Measurements from ENCODE around the gene NIP7.
"Not testable (repeated sequence)": the region's sequence is repeated elsewhere in the genome, so short reads cannot be mapped to it uniquely, and the experiment has no call there.

Gene NIP7

GRCh38 chr16:69339289-69340094 is at the start of gene NIP7, which contains the start of gene COG8:
Gene NIP7, plus strand, starts transcription at chr16:69339772. Its CDS starts 58 bp downstream, at chr16:69339830.
Gene COG8, minus strand, starts transcription at chr16:69339564. Its CDS starts 12 bp downstream, at chr16:69339552.
- DNase-seq, result peak; percentile 63 to 85 (median 81)

DNA sequence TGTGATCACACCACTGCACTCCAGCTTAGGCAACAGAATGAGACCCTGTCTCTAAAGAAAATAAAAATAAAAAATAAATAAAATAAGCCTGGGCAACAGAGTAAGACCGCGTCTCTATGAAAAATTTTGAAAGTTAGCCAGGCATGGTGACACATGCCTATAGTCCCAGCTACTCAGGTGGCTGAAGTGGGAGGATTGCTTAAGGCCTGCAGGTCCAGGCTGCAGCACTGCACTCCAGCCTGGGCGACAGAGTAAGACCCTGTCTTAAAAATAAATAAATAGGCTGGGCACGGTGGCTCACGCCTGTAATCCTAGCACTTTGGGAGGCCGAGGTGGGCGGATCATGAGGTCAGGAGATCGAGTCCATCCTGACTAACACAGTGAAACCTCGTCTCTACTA is 47.9 kb upstream of the NIP7 start:
- DNase-seq, result not testable (repeated sequence)

DNA sequence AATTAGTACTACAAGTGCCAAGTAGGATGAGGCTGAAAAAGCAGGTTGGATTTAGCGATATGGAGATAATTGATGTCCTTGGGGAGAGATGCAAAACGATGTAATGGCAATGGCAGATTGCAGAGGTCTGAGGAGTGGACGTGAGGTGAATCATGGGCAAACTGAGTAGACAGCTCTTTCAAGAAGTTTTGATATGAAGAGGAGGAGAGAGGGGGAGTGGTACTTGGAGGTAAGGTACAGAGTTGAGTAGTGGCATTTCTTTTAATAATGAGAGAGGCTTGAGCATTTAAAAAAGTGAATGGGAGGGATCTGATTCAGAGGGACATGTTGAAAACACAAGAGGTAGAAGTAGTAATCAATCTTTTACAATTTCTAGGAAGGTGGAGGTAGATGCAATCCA is 46.2 kb upstream of the NIP7 start:
- DNase-seq, result no peak

GRCh38 chr16:69294051-69294450 is 45.5 kb upstream of the NIP7 start:
- no peak for DNase-seq

GRCh38 chr16:69296771-69297170 is 42.8 kb upstream of the NIP7 start:
- not testable (repeated sequence) for DNase-seq

DNA sequence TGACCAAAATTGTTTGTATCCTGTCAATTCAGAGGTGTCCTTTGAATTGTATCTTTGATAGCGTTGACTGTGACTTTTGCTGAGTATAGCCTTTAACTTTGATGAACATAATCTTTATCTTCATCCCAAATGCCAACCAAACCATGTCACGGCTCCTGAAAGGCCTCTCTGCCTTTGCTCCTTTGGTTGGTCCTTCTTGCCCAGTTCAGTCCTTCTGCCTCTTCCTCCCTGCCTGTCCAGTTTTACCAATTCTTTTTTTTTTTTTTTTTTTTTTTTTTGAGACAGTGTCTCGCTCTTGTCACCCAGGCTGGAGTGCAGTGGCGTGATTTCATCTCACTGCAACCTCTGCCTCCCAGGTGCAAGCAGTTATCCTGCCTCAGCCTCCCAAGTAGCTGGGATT is 41.3 kb upstream of the NIP7 start:
- no peak for DNase-seq

GRCh38 chr16:69301187-69301586 is 38.4 kb upstream of the NIP7 start:
- DNase-seq, result no peak

GRCh38 chr16:69301861-69302260 is 37.7 kb upstream of the NIP7 start:
- no peak for DNase-seq

- no peak for DNase-seq
These were observed 37.3 kb upstream of the NIP7 start for GRCh38 chr16:69302301-69302700.

GRCh38 chr16:69306031-69306430 is 33.5 kb upstream of the NIP7 start:
- DNase-seq, result no peak

DNA sequence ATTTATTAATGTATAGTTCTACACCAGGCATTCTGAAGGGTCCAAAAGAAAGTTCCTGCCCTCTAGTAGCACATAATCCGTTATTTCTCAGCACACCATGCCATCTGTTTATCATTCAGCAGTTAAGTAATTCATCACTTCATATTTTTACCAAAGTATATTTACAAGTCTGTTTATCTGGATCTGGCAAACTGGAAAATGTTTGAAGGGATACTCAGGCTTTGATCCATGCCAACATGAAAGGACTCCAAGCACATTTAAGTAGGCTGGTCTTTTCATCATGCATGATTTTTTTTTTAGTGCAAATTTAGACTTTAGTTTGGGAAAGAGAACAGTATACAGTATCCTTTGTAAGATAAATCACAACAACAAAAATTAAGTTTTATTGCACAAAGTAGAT is 32.5 kb upstream of the NIP7 start:
- DNase-seq, result no peak

DNA sequence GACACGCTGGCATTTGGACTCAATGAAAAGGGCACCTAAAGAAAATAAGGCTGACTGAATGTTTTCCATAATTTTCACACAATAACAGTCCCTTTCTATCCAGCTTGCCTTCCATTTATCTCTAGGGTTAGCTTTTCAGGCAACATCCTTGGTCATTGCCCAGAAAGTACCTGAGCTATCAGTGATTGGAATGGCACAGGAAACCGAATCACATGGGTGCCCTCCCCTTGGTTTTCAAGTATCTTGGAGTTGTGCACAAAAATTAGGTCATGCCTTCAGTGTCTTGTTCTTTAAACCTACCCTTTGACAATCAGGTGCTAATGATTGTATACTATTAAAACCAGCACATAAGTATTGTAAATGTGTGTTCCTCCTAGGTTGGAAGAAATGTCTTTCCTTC is 31.7 kb upstream of the NIP7 start:
- DNase-seq, result no peak

GRCh38 chr16:69309316-69309715 is 30.3 kb upstream of the NIP7 start:
- no peak for DNase-seq

DNA sequence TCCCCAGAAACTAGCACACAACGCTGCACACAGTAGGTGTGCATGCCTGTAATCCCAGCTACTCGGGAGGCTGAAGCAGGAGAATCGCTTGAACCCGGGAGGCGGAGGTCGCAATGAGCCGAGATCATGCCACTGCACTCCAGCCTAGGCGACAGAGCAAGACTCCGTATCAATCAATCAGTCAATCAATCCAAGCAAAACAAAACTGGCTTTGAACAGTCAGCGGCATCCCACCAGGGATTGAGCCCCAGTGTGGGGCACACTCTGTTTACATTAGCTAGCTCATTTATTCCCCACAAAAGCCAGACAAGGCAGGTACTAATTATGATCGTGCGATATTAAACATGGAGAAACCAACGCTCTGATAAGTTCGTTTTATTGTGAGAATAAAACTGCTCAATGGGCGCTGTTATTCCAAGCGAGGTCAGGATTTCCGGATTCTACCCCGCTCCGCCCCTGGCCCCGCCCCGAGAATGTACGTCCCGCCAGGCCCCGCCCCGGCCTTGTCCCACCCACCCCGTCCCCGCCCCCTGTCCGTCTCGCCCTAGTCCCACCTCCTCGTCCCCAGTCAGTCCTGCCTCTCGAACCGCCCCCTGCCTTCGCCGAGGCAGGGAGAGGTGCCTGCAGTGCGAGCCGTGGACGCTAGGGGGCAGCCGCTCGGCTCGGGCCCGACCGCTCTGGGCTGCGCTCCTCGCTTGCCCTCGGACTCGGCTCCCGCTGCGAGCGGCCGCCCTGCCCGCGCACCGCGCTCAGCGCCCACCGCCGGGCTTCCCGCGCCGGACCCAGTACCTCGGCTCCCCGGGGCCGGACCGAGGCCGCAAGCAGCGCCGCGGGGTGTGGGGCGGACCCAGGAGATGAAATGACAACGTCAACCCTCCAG is 28.7 kb upstream of the NIP7 start, which contains the start of gene VPS4A:
VPS4A (plus strand) TSS at position 698 of the 880 bp plus-strand sequence; CDS start at position 860, 162 bp downstream.
- peak; percentile 96 to 98 (median 98) for DNase-seq

- peak in 1 of 4 experiments; percentile 40 for DNase-seq
These were observed 27.8 kb upstream of the NIP7 start for GRCh38 chr16:69311533-69312387.

- DNase-seq, result no peak
These were observed 26.1 kb upstream of the NIP7 start for GRCh38 chr16:69313469-69313868.

DNA sequence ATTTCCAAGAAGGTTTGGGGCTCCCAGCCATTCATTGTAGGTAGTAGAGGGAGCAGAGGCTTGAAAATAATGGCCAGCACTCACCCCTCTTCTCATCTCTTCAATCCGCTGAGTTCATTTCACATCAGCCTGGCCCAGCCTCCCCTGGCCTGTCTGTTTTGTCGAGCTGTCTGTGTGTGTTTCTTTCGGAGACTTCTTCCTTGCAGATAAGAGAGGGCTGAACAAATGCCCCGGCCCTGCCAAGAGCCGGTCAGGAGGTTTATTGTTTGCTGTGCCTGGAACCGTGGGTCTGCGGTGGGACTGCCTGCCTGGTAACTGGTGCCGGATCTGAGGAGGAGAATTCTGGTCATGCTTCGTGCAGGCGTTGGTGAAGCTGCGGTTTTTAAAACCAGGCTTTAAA is 25.0 kb upstream of the NIP7 start:
- no peak for DNase-seq

DNA sequence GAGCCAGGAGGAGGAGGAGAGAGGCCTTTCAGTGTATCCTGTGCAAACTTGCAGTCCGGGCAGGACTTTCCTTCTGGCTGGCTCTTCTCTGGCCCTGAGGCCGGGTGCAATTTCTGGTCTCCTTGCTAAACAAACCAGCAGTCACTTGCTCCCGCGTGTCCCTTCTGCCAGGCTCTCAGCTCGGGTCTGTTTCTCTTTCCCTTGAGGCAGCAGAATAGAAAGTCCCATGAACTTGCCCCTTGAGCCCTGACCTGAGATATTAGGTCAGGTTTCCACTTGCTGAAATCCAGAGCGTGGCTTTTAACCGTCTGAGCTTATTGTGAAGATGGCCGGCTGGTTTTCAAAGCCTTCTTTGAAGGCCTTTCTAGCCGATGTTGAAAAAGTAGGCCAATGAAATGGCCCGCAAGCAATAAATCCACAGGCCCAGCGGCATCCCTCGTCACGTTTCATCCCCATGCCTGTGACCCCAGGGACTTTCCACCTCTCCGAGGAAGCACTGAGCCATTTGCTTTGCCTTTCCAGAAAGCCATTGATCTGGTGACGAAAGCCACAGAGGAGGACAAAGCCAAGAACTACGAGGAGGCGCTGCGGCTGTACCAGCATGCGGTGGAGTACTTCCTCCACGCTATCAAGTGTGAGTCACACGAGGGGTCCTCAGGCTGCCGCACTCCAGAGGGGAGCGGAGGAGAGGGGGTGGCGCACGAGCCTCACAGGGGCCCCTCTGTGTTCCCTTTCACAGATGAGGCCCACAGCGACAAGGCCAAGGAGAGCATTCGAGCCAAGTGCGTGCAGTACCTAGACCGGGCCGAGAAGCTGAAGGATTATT is 23.9 kb upstream of the NIP7 start:
- DNase-seq, result no peak

- DNase-seq, result no peak
These were observed 23.0 kb upstream of the NIP7 start for GRCh38 chr16:69316595-69317034.

DNA sequence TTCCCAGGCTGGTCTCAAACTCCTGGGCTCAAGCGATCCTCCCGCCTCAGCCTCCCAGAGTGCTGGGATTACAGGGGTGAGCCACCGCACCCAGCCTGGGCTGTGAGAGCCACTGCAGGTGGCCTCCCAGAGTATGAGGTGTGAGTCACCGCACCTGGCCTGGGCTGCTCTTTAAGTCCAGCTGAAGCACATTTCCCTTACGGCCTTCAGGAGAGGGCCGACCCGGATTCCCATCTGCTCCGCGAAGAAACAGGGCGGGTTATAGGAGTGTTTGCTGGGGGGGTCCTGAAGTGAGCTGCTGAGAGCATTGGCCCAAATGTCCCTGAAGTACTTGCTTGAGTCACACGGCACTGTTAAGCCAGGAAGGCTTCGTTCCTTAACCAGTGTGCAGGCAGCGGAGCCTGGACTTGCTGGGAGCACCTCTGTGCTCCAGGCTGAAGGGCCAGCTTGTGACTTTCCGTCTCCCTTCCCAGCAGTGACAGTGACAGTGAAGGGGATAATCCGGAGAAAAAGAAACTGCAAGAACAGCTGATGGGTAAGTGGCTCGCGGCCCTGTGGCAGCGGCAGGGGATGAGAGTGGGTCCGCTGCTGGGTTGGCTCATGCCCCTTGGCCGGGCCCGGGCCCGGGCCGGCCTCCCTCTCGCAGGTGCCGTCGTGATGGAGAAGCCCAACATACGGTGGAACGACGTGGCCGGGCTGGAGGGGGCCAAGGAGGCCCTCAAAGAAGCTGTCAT is 21.2 kb upstream of the NIP7 start:
- DNase-seq, result no peak

DNA sequence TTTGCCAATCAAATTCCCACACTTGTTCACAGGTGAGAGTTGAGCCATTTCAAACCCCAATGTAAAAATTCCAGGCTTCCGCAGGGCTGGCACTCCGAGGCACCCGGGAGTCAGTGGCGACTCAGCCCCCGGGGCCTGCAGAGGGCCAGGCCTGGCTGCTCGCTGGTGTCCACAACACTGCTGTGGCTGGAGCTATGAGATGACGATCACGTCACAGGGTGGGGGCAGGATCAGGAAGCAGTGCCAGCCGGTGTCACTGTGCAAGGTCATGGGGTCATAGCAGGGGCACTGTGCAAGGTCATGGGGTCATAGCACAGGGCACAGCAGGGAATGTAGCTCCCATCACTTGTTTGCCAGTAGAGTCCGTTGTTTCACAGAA is 20.7 kb upstream of the NIP7 start:
- no peak for DNase-seq

Measured in activated naive CD4-positive, alpha-beta T cell (primary cell).